NCI-H1105 treated with DMSO at 0.1 percent for 48 hours (cell line): ENCODE data around the gene TNFRSF8.
A peak's percentile ranks its signal among the peaks of the same experiment; 100 is the strongest.

ENCODE experiments used
- DNase-seq: peaks from one replicate; lab custom pipeline; 2025; lab: John Stamatoyannopoulos, UW

Gene TNFRSF8

DNA sequence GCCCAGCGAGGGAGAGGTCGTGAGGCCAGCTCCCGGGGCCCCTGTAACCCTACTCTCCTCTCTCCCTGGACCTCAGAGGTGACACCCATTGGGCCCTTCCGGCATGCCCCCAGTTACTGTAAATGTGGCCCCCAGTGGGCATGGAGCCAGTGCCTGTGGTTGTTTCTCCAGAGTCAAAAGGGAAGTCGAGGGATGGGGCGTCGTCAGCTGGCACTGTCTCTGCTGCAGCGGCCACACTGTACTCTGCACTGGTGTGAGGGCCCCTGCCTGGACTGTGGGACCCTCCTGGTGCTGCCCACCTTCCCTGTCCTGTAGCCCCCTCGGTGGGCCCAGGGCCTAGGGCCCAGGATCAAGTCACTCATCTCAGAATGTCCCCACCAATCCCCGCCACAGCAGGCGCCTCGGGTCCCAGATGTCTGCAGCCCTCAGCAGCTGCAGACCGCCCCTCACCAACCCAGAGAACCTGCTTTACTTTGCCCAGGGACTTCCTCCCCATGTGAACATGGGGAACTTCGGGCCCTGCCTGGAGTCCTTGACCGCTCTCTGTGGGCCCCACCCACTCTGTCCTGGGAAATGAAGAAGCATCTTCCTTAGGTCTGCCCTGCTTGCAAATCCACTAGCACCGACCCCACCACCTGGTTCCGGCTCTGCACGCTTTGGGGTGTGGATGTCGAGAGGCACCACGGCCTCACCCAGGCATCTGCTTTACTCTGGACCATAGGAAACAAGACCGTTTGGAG lies 80.0 kb downstream of the TNFRSF8 start:
- DNase-seq, result no peak

DNA sequence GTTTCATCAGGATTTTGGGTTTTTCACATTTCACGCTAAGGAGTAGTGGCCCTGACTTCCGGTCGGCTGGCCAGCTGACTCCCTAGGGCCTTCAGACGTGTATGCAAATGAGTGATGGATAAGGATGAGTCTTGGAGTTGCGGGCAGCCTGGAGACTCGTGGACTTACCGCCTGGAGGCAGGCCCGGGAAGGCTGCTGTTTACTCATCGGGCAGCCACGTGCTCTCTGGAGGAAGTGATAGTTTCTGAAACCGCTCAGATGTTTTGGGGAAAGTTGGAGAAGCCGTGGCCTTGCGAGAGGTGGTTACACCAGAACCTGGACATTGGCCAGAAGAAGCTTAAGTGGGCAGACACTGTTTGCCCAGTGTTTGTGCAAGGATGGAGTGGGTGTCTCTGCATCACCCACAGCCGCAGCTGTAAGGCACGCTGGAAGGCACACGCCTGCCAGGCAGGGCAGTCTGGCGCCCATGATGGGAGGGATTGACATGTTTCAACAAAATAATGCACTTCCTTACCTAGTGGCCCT lies 80.6 kb downstream of the TNFRSF8 start:
- peak; percentile 19 for DNase-seq

DNA sequence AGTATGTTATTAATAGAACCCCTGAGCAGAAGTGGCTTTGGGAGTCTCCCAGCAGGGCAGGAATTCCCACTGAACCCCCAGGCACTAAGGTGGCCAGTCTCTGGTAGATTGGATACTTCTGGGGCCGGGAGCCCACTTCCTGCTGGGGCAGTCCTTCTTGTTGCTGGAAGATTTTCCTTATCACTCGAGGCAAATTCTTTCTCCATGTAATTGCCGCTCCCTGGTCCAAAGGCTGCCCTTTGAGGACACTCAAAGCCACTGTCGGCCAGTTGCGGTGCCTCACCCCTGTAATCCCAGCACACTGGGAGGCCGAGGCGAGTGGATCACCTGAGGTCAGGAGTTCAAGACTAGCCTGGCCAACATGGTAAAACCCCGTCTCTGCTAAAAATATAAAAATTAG lies 81.1 kb downstream of the TNFRSF8 start:
- no peak for DNase-seq

DNA sequence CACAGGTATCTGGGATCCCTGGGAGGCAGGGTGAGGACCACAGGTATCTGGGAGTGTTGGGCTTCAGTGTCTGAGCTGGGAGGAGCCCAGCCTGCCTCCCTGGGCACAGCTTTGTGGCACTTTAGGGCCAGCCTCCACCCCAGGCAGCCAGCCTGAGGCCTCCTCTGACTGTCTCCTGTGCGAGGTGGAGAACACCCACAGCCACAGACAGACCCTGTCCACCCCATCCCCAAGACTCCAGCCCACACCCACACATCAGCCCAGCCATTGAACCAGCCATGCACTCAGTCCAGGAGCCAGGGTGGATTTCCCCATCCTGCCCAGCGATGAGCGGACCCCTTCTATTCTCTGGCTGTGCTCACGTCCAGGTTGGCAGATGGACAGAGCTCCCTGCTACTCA lies 81.9 kb downstream of the TNFRSF8 start:
- no peak for DNase-seq

DNA sequence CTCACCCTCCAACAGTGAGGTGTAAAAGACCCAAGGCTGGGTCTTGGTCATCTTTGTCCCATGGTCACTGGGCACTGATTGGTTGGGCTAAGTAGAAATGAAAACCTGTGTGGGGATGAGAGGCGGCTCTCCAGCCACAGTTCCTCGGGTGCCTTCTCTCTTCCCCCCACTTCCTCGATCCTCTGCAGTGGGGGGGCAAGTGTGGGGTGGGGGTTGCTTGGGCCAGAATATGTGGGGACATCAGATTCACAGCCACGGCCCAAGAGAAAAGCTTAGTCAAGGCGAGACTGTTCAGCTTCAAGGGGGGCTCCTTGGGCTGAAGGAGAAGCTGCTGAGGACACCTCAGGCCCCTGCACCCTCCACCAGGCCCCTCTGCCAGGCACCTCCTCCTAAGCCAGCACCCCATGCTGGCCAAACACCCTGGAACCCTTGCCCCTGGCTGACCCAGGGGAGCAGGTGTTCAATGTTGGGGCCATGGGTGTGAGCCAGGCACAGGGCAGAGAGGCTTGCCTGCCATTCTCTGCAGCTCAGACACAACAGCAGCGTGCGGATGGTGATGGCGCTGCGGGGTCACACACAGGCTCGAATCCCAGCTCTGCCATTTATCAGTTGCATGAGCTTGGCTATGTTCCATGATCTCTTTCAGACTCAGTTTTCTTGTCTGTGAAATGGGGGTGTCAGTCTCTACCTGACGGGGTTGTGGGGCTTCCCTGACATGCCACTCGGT lies 82.7 kb downstream of the TNFRSF8 start:
- DNase-seq, result no peak

DNA sequence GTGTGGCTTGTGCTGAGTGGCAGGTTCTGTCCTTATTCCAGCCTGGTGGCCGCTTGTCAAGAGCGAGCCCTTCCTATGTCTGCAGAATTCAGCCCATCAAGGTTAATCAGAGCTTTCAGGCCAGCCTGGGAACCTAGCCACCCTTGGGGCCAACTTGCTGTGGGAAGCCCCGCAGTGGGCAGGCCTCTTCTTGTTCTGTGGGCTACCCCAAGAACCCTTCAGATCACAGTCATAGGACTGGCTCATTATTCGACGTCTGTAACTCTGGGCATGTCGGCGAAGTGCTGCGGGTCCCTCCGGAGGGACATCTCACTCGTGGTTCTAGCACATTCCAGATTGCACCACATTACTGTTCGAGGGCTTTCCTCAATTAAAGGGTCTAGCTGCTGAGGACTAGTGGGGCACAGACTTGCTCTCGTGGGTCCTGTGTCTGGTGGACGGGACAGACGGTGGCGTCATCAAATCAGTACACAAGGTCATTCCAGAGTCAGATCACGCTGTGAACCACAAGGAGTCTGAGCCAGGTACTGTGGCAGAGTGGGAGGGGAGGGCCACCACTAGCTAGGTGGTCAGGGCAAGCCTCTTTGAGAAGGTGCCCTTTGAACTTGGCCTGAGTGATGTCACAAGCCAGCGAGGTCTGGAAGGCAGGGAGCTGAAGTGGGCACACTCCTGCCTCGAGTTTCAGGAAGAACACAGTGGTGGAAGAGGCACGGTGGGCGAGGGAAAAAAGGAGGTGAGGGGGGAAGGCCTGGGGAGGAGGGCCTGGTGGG lies 83.4 kb downstream of the TNFRSF8 start:
- no peak for DNase-seq

DNA sequence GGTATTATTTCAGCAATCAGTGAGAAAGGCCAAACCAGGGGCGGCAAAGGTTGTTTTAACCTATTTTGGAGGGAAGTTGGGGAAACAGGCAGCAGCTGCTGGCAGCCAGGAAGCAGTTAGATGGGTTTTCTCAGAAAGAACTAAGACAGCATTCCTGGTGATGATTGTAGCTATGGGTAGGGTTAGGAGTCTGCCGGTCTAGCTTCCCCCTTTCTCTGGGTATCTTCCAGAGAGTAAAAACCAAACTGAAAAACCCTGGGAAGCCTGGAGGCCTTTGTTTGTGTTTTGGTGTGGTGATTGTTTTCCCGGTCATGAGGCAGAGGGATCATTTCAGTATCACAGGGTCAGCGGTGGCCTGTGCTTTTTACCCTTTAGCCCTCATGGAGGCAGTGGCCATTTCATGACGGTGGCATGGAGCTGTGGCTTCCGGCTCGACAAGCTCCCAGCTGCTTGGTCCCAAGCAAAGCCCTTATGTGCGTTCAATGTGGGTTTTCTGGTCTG lies 84.1 kb downstream of the TNFRSF8 start:
- no peak for DNase-seq

DNA sequence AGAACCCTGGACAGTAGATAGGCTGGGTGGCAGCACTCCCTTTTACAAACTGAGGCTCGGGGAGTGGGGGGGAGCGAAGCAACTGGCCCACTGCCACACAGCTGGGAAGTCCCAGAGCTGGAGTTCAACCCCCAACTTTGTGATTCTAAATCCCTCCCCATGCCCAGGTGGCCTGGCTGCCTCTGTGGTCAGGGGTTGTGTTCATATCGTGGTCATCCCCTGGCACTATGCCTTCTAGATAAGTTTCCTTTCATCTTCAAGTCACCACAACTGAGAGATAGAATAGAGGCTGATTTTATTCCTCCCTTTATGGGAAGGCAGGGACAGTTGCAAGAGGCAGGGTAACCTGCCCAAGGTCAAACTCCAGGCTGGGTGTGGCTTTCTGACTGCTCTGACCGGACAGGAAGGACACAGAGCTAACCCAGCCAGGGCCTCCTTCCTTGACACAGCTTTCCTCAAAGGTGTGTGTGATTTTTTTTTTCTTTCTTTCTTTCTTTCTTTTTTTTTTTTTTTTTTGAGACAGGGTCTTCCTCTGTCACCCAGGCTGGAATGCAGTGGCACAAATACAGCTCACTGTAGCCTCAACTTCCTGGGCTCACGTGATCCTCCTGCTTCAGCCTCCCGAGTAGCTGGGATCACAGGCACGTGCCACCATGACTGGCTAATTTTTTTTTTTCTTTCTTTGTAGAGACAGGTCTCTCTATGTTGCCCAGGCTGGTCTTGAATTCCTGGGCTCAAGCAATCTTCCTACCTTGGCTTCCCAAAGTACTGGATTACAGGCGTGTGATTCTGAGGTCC lies 85.3 kb downstream of the TNFRSF8 start:
- no peak for DNase-seq

DNA sequence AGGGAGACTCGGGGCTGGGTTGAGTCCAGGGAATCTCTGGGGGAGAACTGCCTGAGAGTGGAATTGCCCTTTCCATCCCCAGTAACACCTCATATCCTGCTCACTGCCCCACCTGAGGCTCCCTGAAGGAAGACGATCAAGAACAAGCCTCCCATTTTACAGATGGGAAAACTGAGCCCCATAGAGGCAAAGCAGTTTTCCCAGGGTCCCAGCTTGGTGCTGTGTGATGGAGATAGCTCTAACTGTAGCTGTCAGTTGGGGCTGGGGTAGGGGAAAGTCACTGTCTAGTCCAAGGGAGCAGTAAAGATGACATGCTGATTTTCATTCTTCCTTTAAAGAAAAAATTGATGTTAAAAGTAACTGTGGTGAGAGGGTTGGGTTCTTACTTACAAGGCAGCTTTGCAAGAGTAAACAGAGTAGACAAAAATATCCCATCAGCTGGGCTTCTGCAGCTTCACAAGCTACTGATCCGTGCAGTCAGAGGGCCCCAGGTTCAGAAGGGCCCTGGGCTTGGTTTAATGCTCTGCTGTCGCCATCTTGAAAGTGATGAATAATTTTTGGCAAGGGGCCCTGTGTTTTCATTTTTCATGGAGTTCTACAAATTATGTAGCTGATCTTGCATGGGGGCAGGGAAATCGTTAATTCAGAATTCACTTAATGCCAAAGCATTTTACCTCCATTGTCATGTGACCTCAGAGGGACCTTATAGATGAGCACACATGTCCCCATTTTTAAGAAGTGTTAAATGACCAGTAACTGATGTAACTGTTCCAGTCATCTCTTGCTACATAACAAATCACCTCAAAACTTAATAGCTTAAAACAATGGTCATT lies 86.1 kb downstream of the TNFRSF8 start:
- DNase-seq, result no peak

DNA sequence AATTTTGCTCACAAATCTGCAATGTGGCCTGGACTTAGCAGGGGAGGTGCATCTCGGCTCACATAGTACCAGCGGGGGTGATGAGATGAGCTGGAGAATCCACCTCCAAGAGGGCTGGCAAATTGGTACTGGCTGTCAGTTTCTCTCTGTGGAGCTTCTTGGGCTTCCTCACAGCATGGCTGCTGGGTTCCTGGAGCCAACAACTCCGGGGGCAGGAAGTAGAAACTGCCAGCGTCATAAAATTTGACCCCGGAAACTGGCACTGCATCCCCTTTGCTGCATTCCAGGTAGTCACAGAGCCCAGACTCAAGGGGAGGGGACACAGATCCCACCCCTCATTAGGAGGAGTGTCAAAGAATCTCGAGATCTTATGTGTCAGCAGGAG lies 86.7 kb downstream of the TNFRSF8 start:
- DNase-seq, result no peak

DNA sequence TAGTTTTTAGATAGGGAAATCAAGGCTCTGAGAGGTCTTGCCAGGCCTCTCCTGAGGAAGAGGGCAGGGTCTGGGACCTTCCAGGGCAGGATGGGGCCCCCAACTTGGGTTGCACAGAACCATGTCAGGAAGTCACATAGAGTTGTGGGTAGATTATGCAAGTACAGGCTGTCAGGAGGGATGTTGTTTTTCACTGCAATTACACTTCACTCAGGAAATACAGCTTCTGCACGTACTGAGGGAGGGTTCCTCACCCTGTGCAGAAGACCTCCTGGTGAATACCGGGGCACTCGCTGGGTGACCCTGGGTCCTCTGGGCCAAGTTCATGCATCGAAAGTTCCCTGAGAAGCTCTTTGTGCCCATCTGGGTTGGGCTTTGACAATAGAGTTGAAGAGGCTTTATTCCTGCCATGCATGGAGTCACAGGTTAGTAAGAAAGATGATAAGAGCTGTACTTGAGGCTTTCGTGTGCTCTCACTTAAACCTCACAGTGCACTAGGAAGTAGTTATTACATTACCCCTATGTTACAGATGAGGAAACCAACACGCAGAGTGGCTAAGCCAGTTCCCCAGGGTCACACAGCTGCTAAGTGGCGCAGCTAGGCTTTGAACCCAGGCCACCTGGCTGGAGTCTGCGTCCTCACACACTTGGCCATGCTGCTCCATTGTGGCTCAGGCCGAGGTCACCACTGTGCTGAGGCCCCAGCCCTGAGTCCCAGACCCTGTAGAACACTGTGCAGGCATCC lies 87.5 kb downstream of the TNFRSF8 start:
- DNase-seq, result no peak

DNA sequence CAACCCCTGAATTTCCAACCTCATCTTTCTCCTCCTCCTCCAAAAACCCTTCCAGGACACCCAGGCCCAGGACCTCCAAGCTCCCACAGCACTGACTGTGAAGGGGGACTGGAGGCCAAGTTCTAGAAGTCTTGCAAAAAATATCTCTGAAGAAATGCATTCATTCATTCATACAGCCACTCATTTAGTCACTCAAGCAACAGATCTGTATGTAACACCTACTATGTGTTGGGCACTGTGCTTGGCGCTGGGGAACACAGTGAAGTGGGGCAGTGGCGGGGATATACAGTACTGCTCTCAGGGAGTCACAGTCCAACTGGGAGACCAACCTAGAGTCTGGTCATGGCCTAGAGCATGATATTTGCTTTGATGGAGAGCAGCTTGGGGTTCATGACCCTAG lies 88.4 kb downstream of the TNFRSF8 start:
- DNase-seq, result no peak

DNA sequence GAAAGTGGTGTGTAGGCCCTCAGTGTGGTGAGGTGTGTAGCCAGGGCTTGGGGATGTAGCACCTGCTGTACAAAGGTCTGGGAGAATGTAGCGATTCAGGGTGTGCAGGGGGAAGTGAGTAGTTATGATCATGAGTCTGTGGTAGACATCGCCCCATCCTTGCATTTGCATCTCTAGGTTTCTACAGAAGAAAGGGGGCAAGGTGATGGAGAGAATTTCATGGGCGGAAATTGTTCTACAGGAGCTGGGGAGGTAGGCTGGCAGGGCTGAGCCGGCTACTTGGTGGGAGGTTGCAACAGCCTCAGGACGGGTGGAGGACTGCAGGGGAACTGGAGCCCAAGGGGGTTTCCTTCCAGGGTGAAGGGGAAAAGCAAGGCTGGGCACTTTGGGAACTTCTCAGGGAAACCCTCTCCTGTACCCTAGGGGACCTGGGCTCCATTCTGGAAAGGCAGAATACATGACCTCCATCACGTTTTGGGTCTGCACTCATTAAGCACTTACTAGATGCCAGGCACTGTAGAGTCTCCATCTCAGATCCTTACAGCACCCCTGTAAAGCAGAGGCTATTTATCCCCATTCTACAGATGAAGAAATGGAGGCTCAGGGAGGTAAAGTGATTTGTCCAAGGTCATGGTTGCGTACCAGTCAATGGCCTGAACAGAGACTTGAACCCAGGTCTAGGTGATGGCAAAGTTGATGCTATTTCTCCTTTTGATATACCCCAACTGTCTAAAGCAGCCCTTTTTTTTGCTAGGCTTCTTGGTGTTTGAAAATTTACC lies 89.2 kb downstream of the TNFRSF8 start:
- DNase-seq, result no peak

DNA sequence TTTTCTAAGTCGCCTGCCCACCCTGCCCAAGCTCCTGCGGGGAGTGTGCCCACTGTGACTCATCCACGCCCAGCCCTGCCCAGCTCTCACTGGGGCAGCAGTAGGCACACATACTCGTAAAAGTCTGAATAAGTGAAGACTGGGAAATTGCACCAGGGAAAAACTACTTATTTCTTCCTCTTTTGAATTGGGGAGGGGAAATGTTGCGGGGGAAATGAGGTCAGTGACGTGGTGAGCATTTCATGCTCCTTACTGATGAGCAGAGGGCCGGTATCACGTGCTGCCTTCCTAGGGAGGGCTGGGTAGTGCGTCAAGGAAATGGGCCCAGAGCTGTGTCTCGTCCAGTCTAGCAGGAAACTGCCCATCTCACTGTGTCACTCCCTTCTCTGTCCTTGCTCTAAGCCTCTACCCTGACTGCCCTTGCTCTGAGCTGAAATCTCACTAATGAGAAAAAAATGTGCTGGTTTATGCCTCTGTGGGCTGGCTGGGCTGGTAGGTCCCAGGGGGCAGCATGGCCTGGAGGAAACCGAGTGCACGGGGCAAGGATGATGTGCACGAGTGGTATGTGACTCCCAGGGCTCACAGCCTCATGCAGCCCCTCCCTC lies 90.2 kb downstream of the TNFRSF8 start:
- DNase-seq, result no peak

DNA sequence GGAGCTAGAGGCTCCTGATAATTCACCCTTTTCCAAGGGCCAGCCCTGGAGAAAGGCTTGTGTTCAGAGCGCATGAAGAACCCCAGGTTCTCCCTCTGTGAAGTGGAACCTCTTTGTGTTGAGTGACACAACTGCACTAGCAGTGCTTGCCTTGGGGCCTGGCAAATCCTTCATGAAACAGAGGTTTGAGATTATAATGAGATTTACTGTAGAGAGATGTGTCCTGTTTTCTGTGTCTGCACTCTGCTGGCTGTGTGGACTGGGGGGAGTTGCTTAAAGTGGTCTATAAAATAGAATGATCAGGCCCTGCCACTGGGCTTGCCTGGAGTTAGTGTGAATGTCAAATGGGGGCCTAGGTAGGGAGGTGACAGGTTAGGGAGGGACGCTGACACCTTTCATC lies 92.2 kb downstream of the TNFRSF8 start:
- DNase-seq, result no peak

DNA sequence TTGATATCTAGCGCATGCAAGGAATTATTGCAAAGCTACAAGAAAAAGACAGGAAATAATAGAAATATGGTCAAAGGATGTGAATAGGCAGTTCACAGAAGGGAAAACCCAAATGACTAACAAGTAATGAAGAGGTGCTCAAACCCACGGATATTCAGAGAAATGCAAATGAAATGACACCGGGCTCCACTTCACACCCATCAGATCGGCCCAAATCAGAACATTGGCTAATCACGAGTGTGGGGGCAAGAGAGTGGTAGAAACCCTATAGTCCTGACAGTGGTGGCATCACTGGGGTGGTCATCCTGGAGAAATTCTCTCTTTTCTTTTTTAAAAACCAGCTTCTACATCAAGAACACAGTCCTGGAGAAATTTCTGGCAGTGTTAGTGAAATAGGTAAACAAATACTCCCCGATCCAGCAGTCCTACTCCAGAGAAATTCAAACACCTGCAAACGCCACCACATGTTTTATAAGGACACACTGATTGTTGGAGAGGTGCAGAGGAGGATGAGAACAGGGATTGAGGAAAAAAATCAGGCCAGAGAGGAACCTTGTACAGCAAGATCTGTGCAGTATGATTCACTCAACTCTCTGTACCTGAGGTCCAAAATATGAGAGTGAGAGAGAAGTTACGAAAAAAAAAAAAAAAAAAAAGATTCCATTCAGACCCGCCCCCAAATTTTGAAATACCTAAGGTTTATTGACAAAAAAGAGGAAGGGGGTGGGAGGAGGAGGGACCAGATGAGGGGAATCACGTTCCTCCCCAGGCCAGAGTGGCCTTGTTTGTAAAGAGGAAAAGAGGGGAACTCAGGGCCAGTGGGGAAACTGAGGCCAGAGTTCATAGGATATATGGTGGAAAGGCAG lies 94.5 kb downstream of the TNFRSF8 start:
- DNase-seq, result no peak

DNA sequence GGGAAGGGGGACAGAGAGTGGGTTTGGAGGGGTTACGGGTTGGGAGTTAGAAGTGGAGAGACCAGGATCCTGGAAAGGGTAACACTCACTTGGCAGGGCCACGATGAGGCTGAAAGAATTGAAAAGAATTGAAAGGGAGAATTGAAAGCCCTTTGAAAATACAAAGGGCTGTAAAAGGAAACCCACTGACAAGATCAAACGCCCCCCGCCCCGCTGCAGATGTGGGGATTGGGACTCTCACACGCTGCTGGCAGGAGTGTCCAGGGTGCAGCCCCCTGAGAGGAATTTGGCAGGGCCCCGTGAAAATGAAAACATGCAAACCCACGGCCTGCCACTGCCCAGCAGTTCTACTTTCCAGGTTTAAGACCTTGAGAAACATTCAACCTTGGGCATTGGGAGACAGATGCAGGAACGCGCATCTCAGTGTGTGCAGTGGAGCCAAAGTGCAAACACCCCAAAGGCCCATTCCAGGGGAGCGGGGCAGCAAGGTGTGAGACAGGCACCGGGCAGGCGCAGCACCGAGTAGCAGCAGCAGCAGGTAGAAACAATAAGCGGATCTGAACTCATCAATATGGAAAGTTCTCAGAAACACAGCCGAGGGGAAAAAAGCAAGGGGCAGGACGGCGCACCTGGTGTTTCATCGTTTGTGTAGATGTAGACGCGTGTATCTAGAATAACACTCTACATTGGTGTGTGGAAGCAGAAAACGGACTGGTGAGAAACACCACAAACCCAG lies 95.4 kb downstream of the TNFRSF8 start:
- no peak for DNase-seq
